ENCODE results near the gene CPNE4.
A peak's percentile ranks its signal among the peaks of the same experiment; 100 is the strongest.

The CPNE4 gene

GRCh38 chr3:131811481-131811880, 223.3 kb downstream of the CPNE4 start:
- no peak for TF ChIP-seq Cebpa-rat (IDR thresholded peaks at IDR 0.05)
- no peak overlapping the region for H3K27ac ChIP-seq
- no peaks in the 10 kb centered on the region for H3K36me3 ChIP-seq
- no peak overlapping the region for H3K4me2 ChIP-seq
- H4K20me1 ChIP-seq = no peaks in the 10 kb centered on the region
- H3K9ac ChIP-seq = no peak overlapping the region
- H3K9me3 ChIP-seq = no peaks in the 10 kb centered on the region
- H3K27me3 ChIP-seq = no peaks in the 10 kb centered on the region
- peaks cover 6% of the 10 kb centered on the region for H3K4me1 ChIP-seq
- no peak overlapping the region for H3K4me3 ChIP-seq

GRCh38 chr3:131807822-131808221, 227.0 kb downstream of the CPNE4 start:
- no peak overlapping the region for H3K27ac ChIP-seq
- H3K9ac ChIP-seq = no peak overlapping the region
- H3K4me1 ChIP-seq = peaks cover 18% of the 10 kb centered on the region
- no peaks in the 10 kb centered on the region for H3K27me3 ChIP-seq
- H3K4me3 ChIP-seq = no peak overlapping the region
- H3K4me2 ChIP-seq = no peak overlapping the region
- H3K9me3 ChIP-seq = no peaks in the 10 kb centered on the region
- no peak for TF ChIP-seq Cebpa-rat (IDR thresholded peaks at IDR 0.05)
- no peaks in the 10 kb centered on the region for H3K36me3 ChIP-seq
- no peaks in the 10 kb centered on the region for H4K20me1 ChIP-seq

GRCh38 chr3:131806736-131807135, 228.1 kb downstream of the CPNE4 start:
- H3K9me3 ChIP-seq = no peaks in the 10 kb centered on the region
- no peaks in the 10 kb centered on the region for H3K27me3 ChIP-seq
- H3K27ac ChIP-seq = peak overlapping the region; percentile 24; the same call in 1 of the 2 replicates
- H3K4me1 ChIP-seq = peaks cover 29% of the 10 kb centered on the region
- H4K20me1 ChIP-seq = no peaks in the 10 kb centered on the region
- peak overlapping the region; percentile 37 for H3K4me2 ChIP-seq
- no peaks in the 10 kb centered on the region for H3K36me3 ChIP-seq
- no peak overlapping the region for H3K4me3 ChIP-seq
- TF ChIP-seq Cebpa-rat (IDR thresholded peaks at IDR 0.05) = no peak
- no peak overlapping the region for H3K9ac ChIP-seq

GRCh38 chr3:131804565-131805133, 230.2 kb downstream of the CPNE4 start:
- Histone ChIP-seq H3K4me3 (no peak overlapping the region), H3K9me3 (no peaks in the 10 kb centered on the region), H3K9ac (no peak overlapping the region), H3K27ac (no peak overlapping the region), H3K4me1 (peaks cover 29% of the 10 kb centered on the region), H4K20me1 (no peaks in the 10 kb centered on the region), H3K36me3 (no peaks in the 10 kb centered on the region), H3K4me2 (no peak overlapping the region), H3K27me3 (no peaks in the 10 kb centered on the region)
- TF ChIP-seq Cebpa-rat (IDR thresholded peaks at IDR 0.05) = no peak

GRCh38 chr3:131803113-131803512, 231.7 kb downstream of the CPNE4 start:
- Histone ChIP-seq H4K20me1 (no peaks in the 10 kb centered on the region), H3K4me1 (peaks cover 43% of the 10 kb centered on the region), H3K9ac (no peak overlapping the region), H3K9me3 (no peaks in the 10 kb centered on the region), H3K27me3 (no peaks in the 10 kb centered on the region), H3K27ac (no peak overlapping the region), H3K36me3 (no peaks in the 10 kb centered on the region), H3K4me2 (peak overlapping the region; percentile 39), H3K4me3 (no peak overlapping the region)
- no peak for TF ChIP-seq Cebpa-rat (IDR thresholded peaks at IDR 0.05)

- Histone ChIP-seq H3K4me2 (peak overlapping the region; percentile 29; the same call in 1 of the 2 replicates), H3K9ac (no peak overlapping the region), H3K36me3 (no peaks in the 10 kb centered on the region), H3K4me1 (peaks cover 53% of the 10 kb centered on the region), H3K27ac (no peak overlapping the region), H3K27me3 (no peaks in the 10 kb centered on the region), H4K20me1 (no peaks in the 10 kb centered on the region), H3K9me3 (no peaks in the 10 kb centered on the region), H3K4me3 (no peak overlapping the region)
- TF ChIP-seq Cebpa-rat (IDR thresholded peaks at IDR 0.05) = no peak
These were observed 232.8 kb downstream of the CPNE4 start for GRCh38 chr3:131802029-131802428.

- no peak overlapping the region for H3K4me2 ChIP-seq
- H3K4me1 ChIP-seq = peaks cover 52% of the 10 kb centered on the region
- H3K9ac ChIP-seq = no peak overlapping the region
- no peaks in the 10 kb centered on the region for H3K9me3 ChIP-seq
- H3K4me3 ChIP-seq = no peak overlapping the region
- no peak for TF ChIP-seq Cebpa-rat (IDR thresholded peaks at IDR 0.05)
- no peak overlapping the region for H3K27ac ChIP-seq
- H3K27me3 ChIP-seq = no peaks in the 10 kb centered on the region
- H4K20me1 ChIP-seq = no peaks in the 10 kb centered on the region
- H3K36me3 ChIP-seq = no peaks in the 10 kb centered on the region
These were observed 233.2 kb downstream of the CPNE4 start for GRCh38 chr3:131801566-131801965.

GRCh38 chr3:131797776-131798175, 237.0 kb downstream of the CPNE4 start:
- Histone ChIP-seq H3K36me3 (no peaks in the 10 kb centered on the region), H3K9me3 (no peaks in the 10 kb centered on the region), H3K9ac (no peak overlapping the region), H3K4me3 (no peak overlapping the region), H3K4me2 (peak overlapping the region; percentile 81), H3K4me1 (peaks cover 60% of the 10 kb centered on the region), H3K27me3 (no peaks in the 10 kb centered on the region), H3K27ac (peak overlapping the region; percentile 57; the same call in 1 of the 2 replicates), H4K20me1 (no peaks in the 10 kb centered on the region)
- no peak for TF ChIP-seq Cebpa-rat (IDR thresholded peaks at IDR 0.05)

GRCh38 chr3:131796558-131797198, 238.1 kb downstream of the CPNE4 start:
- no peaks in the 10 kb centered on the region for H3K27me3 ChIP-seq
- TF ChIP-seq Cebpa-rat (IDR thresholded peaks at IDR 0.05) = no peak
- H3K9me3 ChIP-seq = no peaks in the 10 kb centered on the region
- H3K27ac ChIP-seq = peak overlapping the region; percentile 72
- H3K36me3 ChIP-seq = no peaks in the 10 kb centered on the region
- no peak overlapping the region for H3K4me3 ChIP-seq
- peak overlapping the region; percentile 9; the same call in 1 of the 2 replicates for H3K9ac ChIP-seq
- H3K4me2 ChIP-seq = peak overlapping the region; percentile 81
- H4K20me1 ChIP-seq = no peaks in the 10 kb centered on the region
- peaks cover 49% of the 10 kb centered on the region for H3K4me1 ChIP-seq

GRCh38 chr3:131796111-131796510, 238.7 kb downstream of the CPNE4 start:
- H3K4me1 ChIP-seq = peaks cover 49% of the 10 kb centered on the region
- H3K4me2 ChIP-seq = peak overlapping the region; percentile 81
- no peaks in the 10 kb centered on the region for H4K20me1 ChIP-seq
- no peak for TF ChIP-seq Cebpa-rat (IDR thresholded peaks at IDR 0.05)
- H3K9me3 ChIP-seq = no peaks in the 10 kb centered on the region
- H3K27me3 ChIP-seq = no peaks in the 10 kb centered on the region
- H3K9ac ChIP-seq = peak overlapping the region; percentile 34; the same call in 1 of the 2 replicates
- no peaks in the 10 kb centered on the region for H3K36me3 ChIP-seq
- peak overlapping the region; percentile 72 for H3K27ac ChIP-seq
- H3K4me3 ChIP-seq = peak overlapping the region; percentile 27; the same call in 1 of the 2 replicates
